PFSK-1 (cell line): ENCODE measurements around the gene DOCK8.

Source experiments
- FOXP2 ChIP-seq: optimal IDR thresholded peaks from 2 replicates; pipeline ENCODE3; 2011; ENCODE audit warnings: borderline replicate concordance, control low read depth, inconsistent platforms; ENCODE audit not compliant: insufficient read depth; ENCODE audit errors: extremely low read length, extremely low read depth
- POLR2AphosphoS5 ChIP-seq: IDR thresholded peaks from 2 replicates; pipeline ENCODE4 v1.6.1; 2012; ENCODE audit warnings: low read depth, mild to moderate bottlenecking, control low read depth, low read length, moderate library complexity
- REST ChIP-seq, 2 experiments: IDR thresholded peaks; 2 replicates each; pipeline versions ENCODE4 v1.6.1 to v1.8.0; 2011 to 2012; ENCODE audit warnings: low read depth in 2 of 2, low read length in 2 of 2, control low read depth in 1 of 2, inconsistent platforms in 1 of 2, mild to moderate bottlenecking in 1 of 2, moderate library complexity in 1 of 2; ENCODE audit not compliant: insufficient read depth in 1 of 2
- SIN3A ChIP-seq: IDR thresholded peaks from 2 replicates; pipeline ENCODE4 v1.6.1; 2012; ENCODE audit warnings: mild to moderate bottlenecking, low read length, moderate library complexity, borderline replicate concordance; ENCODE audit not compliant: insufficient read depth
- TAF1 ChIP-seq: IDR thresholded peaks from 2 replicates; pipeline ENCODE4 v1.6.1; 2012; ENCODE audit warnings: low read length, control low read depth, borderline replicate concordance; ENCODE audit not compliant: insufficient read depth

The DOCK8 gene

GRCh38 chr9:324971-325370 lies 110.3 kb downstream of the DOCK8 start:
- TF ChIP-seq POLR2AphosphoS5: no peak
- no peak for TF ChIP-seq REST (IDR thresholded peaks at IDR 0.05; ENCODE audit: insufficient read depth in 1 of 2, low read depth in 2 of 2, low read length in 2 of 2)
- TF ChIP-seq FOXP2: no peak
- no peak for TF ChIP-seq SIN3A
- TF ChIP-seq TAF1: no peak

GRCh38 chr9:326667-327066 lies 112.0 kb downstream of the DOCK8 start:
- no peak for TF ChIP-seq REST (IDR thresholded peaks at IDR 0.05; ENCODE audit: insufficient read depth in 1 of 2, low read depth in 2 of 2, low read length in 2 of 2)
- TF ChIP-seq SIN3A: no peak
- TF ChIP-seq FOXP2: no peak
- TF ChIP-seq POLR2AphosphoS5: no peak
- no peak for TF ChIP-seq TAF1

GRCh38 chr9:328453-328852 lies 113.8 kb downstream of the DOCK8 start:
- TF ChIP-seq SIN3A: no peak
- TF ChIP-seq TAF1: no peak
- no peak for TF ChIP-seq POLR2AphosphoS5
- no peak for TF ChIP-seq REST (IDR thresholded peaks at IDR 0.05; ENCODE audit: insufficient read depth in 1 of 2, low read depth in 2 of 2, low read length in 2 of 2)
- no peak for TF ChIP-seq FOXP2

GRCh38 chr9:331197-331596 lies 116.5 kb downstream of the DOCK8 start:
- TF ChIP-seq TAF1: no peak
- no peak for TF ChIP-seq SIN3A
- TF ChIP-seq POLR2AphosphoS5: no peak
- no peak for TF ChIP-seq FOXP2
- TF ChIP-seq REST (IDR thresholded peaks at IDR 0.05; ENCODE audit: insufficient read depth in 1 of 2, low read depth in 2 of 2, low read length in 2 of 2): no peak

GRCh38 chr9:335373-335772 lies 120.7 kb downstream of the DOCK8 start:
- TF ChIP-seq TAF1: no peak
- TF ChIP-seq FOXP2: no peak
- no peak for TF ChIP-seq POLR2AphosphoS5
- TF ChIP-seq SIN3A: no peak
- no peak for TF ChIP-seq REST (IDR thresholded peaks at IDR 0.05; ENCODE audit: insufficient read depth in 1 of 2, low read depth in 2 of 2, low read length in 2 of 2)
